ENCODE results near the gene ANGPT4.

DNA sequence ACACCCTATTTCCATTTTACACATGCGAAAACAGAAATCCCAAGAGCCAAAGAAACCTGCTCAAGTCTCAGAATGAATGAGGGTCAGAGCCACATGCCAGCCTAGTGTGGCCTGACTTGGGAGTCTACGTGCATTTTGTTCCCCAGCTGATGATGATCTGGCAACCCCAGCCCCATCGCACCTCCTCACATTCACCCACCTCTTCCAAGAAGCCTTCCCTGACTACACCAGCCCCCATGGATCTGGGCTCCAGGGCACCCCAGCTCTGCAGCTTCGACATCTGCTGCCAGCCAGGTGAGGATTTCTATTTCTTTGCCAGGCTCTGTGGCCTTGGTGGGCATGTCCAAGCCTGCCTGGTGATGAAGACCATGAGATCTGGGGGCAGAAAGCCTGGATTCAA lies 41.0 kb downstream of the ANGPT4 start:
- TF ChIP-seq CTCF (IDR thresholded peaks at IDR 0.05) (no peak), POLR2AphosphoS5 (IDR thresholded peaks at IDR 0.05) (no peak)

Data from transverse colon (tissue), 4 donors.